ENCODE results near the gene YEATS2. TPM values are rescaled to one million over a fixed set of nuclear protein-coding genes. Genes with fewer than 3 reads are reported as not detected.

YEATS2 gene
- polyA plus RNA-seq, 1 donor (not counting 4 experiments of a cell fraction or from before 2014, with no cell fraction given), result 21.7 TPM

GRCh38 chr3:183698756-183699155 lies 1.2 kb downstream of the YEATS2 start:
- H3K4me3 ChIP-seq (ENCODE audit: control insufficient read depth in 2 of 3, extremely low read depth in 1 of 3, insufficient read depth in 2 of 3, low read depth in 1 of 3, low read length in 3 of 3), result peak overlapping the region; percentile 82 to 94 (median 90)
- H3K4me2 ChIP-seq (ENCODE audit: control insufficient read depth, extremely low read depth, insufficient read depth, low read depth, low read length), result peak overlapping the region; percentile 95
- peaks cover 11% of the 10 kb centered on the region for H3K4me1 ChIP-seq (ENCODE audit: control insufficient read depth, extremely low read depth, insufficient read depth, low read length)
- peak overlapping the region; percentile 92 for H3K9ac ChIP-seq (ENCODE audit: control insufficient read depth, extremely low read depth, insufficient read depth, low read length)
- H3K27me3 ChIP-seq (ENCODE audit: control insufficient read depth, extremely low read depth, insufficient read depth, low read length), result no peaks in the 10 kb centered on the region
- H3K9me3 ChIP-seq (ENCODE audit: control insufficient read depth, low read depth, low read length), result no peaks in the 10 kb centered on the region
- TF ChIP-seq EZH2 (IDR thresholded peaks at IDR 0.05; ENCODE audit: low read length), result no peak
- no peak for TF ChIP-seq CTCF (optimal IDR thresholded peaks at IDR 0.05 in 1 of 3, IDR thresholded peaks at IDR 0.05 in 1 of 3, conservative IDR thresholded peaks at IDR 0.05 in 1 of 3; ENCODE audit: extremely low read depth in 1 of 3, insufficient read depth in 2 of 3, low read length in 3 of 3)
- no peak overlapping the region for H2AFZ ChIP-seq (ENCODE audit: control insufficient read depth, low read length)
- no peak for DNase-seq (ENCODE audit: low read depth, low spot score)
- no peaks in the 10 kb centered on the region for H4K20me1 ChIP-seq (ENCODE audit: control insufficient read depth, extremely low read depth, insufficient read depth, low read length)
- no peaks in the 10 kb centered on the region for H3K9me1 ChIP-seq (ENCODE audit: control insufficient read depth, extremely low read depth, insufficient read depth, low read length)
- dilution Hi-C loops (cut with MboI; ENCODE audit: extremely low pct_ligation_motif_present, low sequenced_read_pairs), result no loop called here
- H3K27ac ChIP-seq (ENCODE audit: control insufficient read depth, insufficient read depth, low read length), result peak overlapping the region; percentile 82
- H3K79me2 ChIP-seq (ENCODE audit: control insufficient read depth, insufficient read depth, low read length), result peaks cover 60% of the 10 kb centered on the region
- FAIRE-seq, result no peak
- H3K36me3 ChIP-seq (ENCODE audit: control insufficient read depth in 2 of 2, extremely low read depth in 1 of 2, insufficient read depth in 2 of 2, low read length in 2 of 2), result no peaks in the 10 kb centered on the region

DNA sequence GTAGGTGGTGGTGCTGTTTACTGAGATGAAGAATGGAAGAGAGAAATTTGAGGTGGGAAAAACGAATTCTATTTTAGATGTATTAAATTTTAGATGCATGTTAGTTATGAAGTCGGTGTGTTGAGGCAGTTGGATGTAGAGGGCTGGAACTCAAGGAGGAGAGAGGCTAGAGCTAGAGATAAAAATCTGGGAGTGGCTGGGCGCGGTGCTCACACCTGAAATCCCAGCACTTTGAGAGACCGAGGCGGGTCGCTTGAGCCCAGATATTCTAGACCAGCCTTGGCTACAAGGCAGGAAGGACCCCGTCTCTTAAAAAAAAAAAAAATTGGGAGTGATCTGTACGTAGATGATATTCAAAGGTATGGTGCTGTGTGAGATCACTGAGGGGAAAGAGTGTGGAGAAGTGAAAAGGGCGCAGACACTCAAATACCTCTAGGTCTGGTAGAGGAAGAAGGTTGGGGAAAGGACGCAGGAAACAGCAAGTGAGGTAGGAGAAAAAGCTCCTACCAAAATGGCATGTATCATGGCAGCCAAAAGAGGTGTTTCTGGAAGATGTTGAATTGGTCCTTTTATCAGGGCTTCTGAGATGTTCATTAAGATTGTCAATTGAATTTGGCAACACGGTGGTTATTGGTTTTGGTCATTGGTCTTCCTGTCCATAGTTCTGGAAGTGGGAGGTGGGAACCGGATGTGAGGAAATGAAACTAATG lies 1.8 kb downstream of the YEATS2 start:
- dilution Hi-C loops (cut with MboI; ENCODE audit: extremely low pct_ligation_motif_present, low sequenced_read_pairs), result no loop called here
- Histone ChIP-seq H3K79me2 (ENCODE audit: control insufficient read depth, insufficient read depth, low read length) (peaks cover 66% of the 10 kb centered on the region), H3K36me3 (ENCODE audit: control insufficient read depth in 2 of 2, extremely low read depth in 1 of 2, insufficient read depth in 2 of 2, low read length in 2 of 2) (no peaks in the 10 kb centered on the region), H2AFZ (ENCODE audit: control insufficient read depth, low read length) (no peak overlapping the region), H3K27me3 (ENCODE audit: control insufficient read depth, extremely low read depth, insufficient read depth, low read length) (no peaks in the 10 kb centered on the region), H3K9me3 (ENCODE audit: control insufficient read depth, low read depth, low read length) (no peaks in the 10 kb centered on the region), H4K20me1 (ENCODE audit: control insufficient read depth, extremely low read depth, insufficient read depth, low read length) (peaks cover 3% of the 10 kb centered on the region), H3K27ac (ENCODE audit: control insufficient read depth, insufficient read depth, low read length) (peak overlapping the region; percentile 82), H3K9me1 (ENCODE audit: control insufficient read depth, extremely low read depth, insufficient read depth, low read length) (no peaks in the 10 kb centered on the region), H3K4me1 (ENCODE audit: control insufficient read depth, extremely low read depth, insufficient read depth, low read length) (peaks cover 8% of the 10 kb centered on the region), H3K4me3 (ENCODE audit: control insufficient read depth in 2 of 3, extremely low read depth in 1 of 3, insufficient read depth in 2 of 3, low read depth in 1 of 3, low read length in 3 of 3) (peak overlapping the region; percentile 82 to 94 (median 90)), H3K9ac (ENCODE audit: control insufficient read depth, extremely low read depth, insufficient read depth, low read length) (peak overlapping the region; percentile 92), H3K4me2 (ENCODE audit: control insufficient read depth, extremely low read depth, insufficient read depth, low read depth, low read length) (peak overlapping the region; percentile 95)
- DNase-seq (ENCODE audit: low read depth, low spot score) (no peak), FAIRE-seq (no peak)
- TF ChIP-seq CTCF (optimal IDR thresholded peaks at IDR 0.05 in 1 of 3, IDR thresholded peaks at IDR 0.05 in 1 of 3, conservative IDR thresholded peaks at IDR 0.05 in 1 of 3; ENCODE audit: extremely low read depth in 1 of 3, insufficient read depth in 2 of 3, low read length in 3 of 3) (no peak), EZH2 (IDR thresholded peaks at IDR 0.05; ENCODE audit: low read length) (no peak)
